ENCODE data around the gene ASNSD1. TPM values are rescaled to one million over a fixed set of nuclear protein-coding genes. Genes with fewer than 3 reads are reported as not detected.
"Not testable (repeated sequence)": the region's sequence is repeated elsewhere in the genome, so short reads cannot be mapped to it uniquely, and the experiment has no call there.

ASNSD1 gene
- total RNA-seq, 2 experiments from 2014 or later, result 31.9 to 36.8 TPM

GRCh38 chr2:189662669-189663226 is 1.5 kb downstream of the ASNSD1 start:
- peaks cover 38% of the 10 kb centered on the region for H3K4me1 ChIP-seq (ENCODE audit: insufficient read depth, low read length, poor library complexity, severe bottlenecking)
- peak overlapping the region; percentile 38 for H3K27ac ChIP-seq (ENCODE audit: low read depth, low read length, poor library complexity, severe bottlenecking)
- H3K9me2 ChIP-seq (ENCODE audit: insufficient read depth, low read length), result no peaks in the 10 kb centered on the region
- peak overlapping the region; percentile 90 for H3K4me3 ChIP-seq (ENCODE audit: low read depth, low read length, poor library complexity, severe bottlenecking)
- H3K36me3 ChIP-seq (ENCODE audit: insufficient read depth, low read length), result peaks cover 33% of the 10 kb centered on the region
- no TSS peak for BruUV-seq (replicated peaks)
- ChIA-PET CTCF (ENCODE audit: unreplicated experiment) (interaction anchor here (1.5 kb wide), 1 partner anchor 32 kb away, joined by 4 read pairs; no protein-coding TSS in a partner anchor), POLR2A (interaction anchor here (0.5 to 3.0 kb wide), 12 partner anchors 9 to 1352 kb away, joined by 3 to 16 read pairs (median 4); partner anchors contain the start of gene WDR75)
- DNase-seq (ENCODE audit: low spot score), result peak; percentile 58
- H2AFZ ChIP-seq (ENCODE audit: low read length), result no peak overlapping the region
- H3K4me2 ChIP-seq (ENCODE audit: low read length), result peak overlapping the region; percentile 93
- peaks cover 31% of the 10 kb centered on the region for H3K79me2 ChIP-seq (ENCODE audit: insufficient read depth, low read depth, low read length)
- H3K9me3 ChIP-seq (ENCODE audit: low read length), result no peaks in the 10 kb centered on the region
- intact Hi-C loops (cut with micrococcal nuclease; ENCODE audit: unreplicated experiment), result loop anchor here (5.0 kb wide), 3 partner anchors 120 to 870 kb away; partner anchors contain the start of genes HIBCH, NEMP2, ORMDL1 and PMS1
- no peak for TF ChIP-seq CTCF (conservative IDR thresholded peaks at IDR 0.05; ENCODE audit: low read length)
- TF ChIP-seq EZH2phosphoT487 (IDR thresholded peaks at IDR 0.05; ENCODE audit: borderline replicate concordance, low read depth, low read length), result no peak
- H4K20me1 ChIP-seq (ENCODE audit: insufficient read depth, low read length), result peaks cover 13% of the 10 kb centered on the region; the same call in 1 of the 2 replicates

- H3K27ac ChIP-seq (ENCODE audit: low read depth, low read length, poor library complexity, severe bottlenecking); H3K9me3 ChIP-seq (ENCODE audit: low read length); CTCF ChIA-PET (ENCODE audit: unreplicated experiment); H3K9me2 ChIP-seq (ENCODE audit: insufficient read depth, low read length); DNase-seq (ENCODE audit: low spot score); H3K4me3 ChIP-seq (ENCODE audit: low read depth, low read length, poor library complexity, severe bottlenecking); H2AFZ ChIP-seq (ENCODE audit: low read length); BruUV-seq (replicated peaks): not testable (repeated sequence)
- Histone ChIP-seq H3K36me3 (ENCODE audit: insufficient read depth, low read length) (peaks cover 39% of the 10 kb centered on the region), H3K4me1 (ENCODE audit: insufficient read depth, low read length, poor library complexity, severe bottlenecking) (peaks cover 32% of the 10 kb centered on the region), H3K4me2 (ENCODE audit: low read length) (peak overlapping the region; percentile 41; the same call in 1 of the 2 replicates), H3K79me2 (ENCODE audit: insufficient read depth, low read depth, low read length) (peaks cover 31% of the 10 kb centered on the region), H4K20me1 (ENCODE audit: insufficient read depth, low read length) (peaks cover 13% of the 10 kb centered on the region; the same call in 1 of the 2 replicates)
- POLR2A ChIA-PET, result interaction anchor here (0.5 to 2.5 kb wide), 3 partner anchors 21 to 1351 kb away, joined by 3 to 8 read pairs (median 4); no protein-coding TSS in a partner anchor
- intact Hi-C loops (cut with micrococcal nuclease; ENCODE audit: unreplicated experiment), result loop anchor here (5.0 kb wide), 3 partner anchors 119 to 869 kb away; partner anchors contain the start of genes HIBCH, NEMP2, ORMDL1 and PMS1
These were observed 2.1 kb downstream of the ASNSD1 start for GRCh38 chr2:189663319-189663718.

- Histone ChIP-seq H3K9me3 (ENCODE audit: low read length) (no peaks in the 10 kb centered on the region), H3K4me2 (ENCODE audit: low read length) (no peak overlapping the region), H3K36me3 (ENCODE audit: insufficient read depth, low read length) (peaks cover 90% of the 10 kb centered on the region), H3K4me3 (ENCODE audit: low read depth, low read length, poor library complexity, severe bottlenecking) (no peak overlapping the region), H2AFZ (ENCODE audit: low read length) (no peak overlapping the region), H4K20me1 (ENCODE audit: insufficient read depth, low read length) (0 out of 2 replicates have a peak, but pooled peaks cover 3% of the 10 kb centered on the region), H3K79me2 (ENCODE audit: insufficient read depth, low read depth, low read length) (no peaks in the 10 kb centered on the region; the same call in 1 of the 2 replicates), H3K4me1 (ENCODE audit: insufficient read depth, low read length, poor library complexity, severe bottlenecking) (peaks cover 8% of the 10 kb centered on the region), H3K27ac (ENCODE audit: low read depth, low read length, poor library complexity, severe bottlenecking) (no peak overlapping the region), H3K9me2 (ENCODE audit: insufficient read depth, low read length) (no peaks in the 10 kb centered on the region)
- no peak for DNase-seq (ENCODE audit: low spot score)
- TF ChIP-seq CTCF (conservative IDR thresholded peaks at IDR 0.05; ENCODE audit: low read length) (no peak), EZH2phosphoT487 (IDR thresholded peaks at IDR 0.05; ENCODE audit: borderline replicate concordance, low read depth, low read length) (no peak)
- no TSS peak for BruUV-seq (replicated peaks)
- ChIA-PET POLR2A (interaction anchor here (0.7 to 1.0 kb wide), 3 partner anchors 9 to 230 kb away, joined by 3 to 4 read pairs (median 3); partner anchors contain the start of gene ASNSD1), CTCF (ENCODE audit: unreplicated experiment) (no interaction called here)
- intact Hi-C loops (cut with micrococcal nuclease; ENCODE audit: unreplicated experiment), result no loop called here
These were observed 8.7 kb downstream of the ASNSD1 start for GRCh38 chr2:189669913-189670312.

All from OCI-LY7 (cell line).